GM18909 (cell line): Measurements from ENCODE around the gene CCDC120.

ENCODE experiments used
- ATAC-seq: cut with Tn5 transposase; IDR thresholded peaks from one replicate; pipeline ENCODE4 v1.9.1; 2021; ENCODE audit warnings: mild to moderate bottlenecking; ENCODE audit not compliant: unreplicated experiment, poor library complexity

Gene CCDC120

DNA sequence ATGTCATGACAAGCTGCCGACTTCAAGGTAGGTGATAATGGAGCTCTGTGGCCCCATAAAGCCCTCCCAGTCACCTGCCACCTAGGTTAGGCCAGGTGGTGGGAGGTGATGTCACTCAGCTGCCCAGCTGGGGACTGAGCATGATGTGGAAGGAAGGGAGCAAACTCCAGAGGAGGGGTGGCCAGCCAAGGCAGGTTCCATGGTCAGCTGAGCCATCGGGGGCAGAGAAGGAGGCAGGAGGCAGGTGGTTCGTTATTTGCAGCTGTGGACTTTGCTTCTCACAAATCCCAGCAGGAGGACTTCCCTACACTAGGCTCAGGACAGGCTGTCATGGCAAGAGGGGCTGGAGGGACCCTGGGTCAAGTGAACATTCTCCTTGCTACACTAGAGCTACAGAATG is 2.1 kb downstream of the CCDC120 start:
- no peak for ATAC-seq

DNA sequence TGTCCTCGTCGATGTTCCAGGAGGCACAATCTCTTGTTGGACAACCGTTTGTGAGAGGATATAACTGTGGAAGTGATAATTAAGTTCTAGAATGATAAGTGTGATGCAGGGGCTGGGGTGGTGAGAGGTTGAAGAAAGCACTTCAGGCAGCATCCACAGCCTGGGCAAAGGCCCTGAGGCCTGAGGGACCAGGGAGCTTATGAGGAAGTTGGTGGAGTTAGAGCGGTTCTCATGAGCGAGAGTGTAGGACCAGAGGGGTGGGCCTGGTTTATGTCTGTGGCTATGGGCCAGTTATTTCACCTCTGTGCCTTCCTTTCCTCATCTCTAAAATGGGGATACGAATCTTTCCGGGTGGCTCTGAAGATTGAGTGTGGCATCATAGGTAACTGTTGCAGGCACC is 2.7 kb downstream of the CCDC120 start:
- ATAC-seq = no peak

DNA sequence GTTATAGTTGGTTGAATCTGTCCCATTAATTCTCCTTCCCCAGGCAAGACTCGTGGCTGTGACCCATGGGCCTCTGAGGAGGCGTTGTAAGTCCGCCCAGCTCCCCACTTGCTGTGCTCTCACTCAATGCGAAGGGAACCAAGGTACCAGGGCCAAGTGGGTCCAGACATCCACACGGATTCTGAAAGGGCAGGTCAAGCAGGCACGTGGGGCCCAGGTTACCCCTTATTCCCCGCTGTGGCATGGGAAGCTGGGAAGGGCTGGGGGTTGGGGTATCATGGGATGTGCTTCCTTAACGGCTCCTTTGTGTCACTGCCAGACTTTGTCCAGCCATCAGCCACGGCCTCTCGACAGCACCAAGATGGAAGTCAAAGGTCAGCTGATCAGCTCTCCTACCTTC is 3.1 kb downstream of the CCDC120 start:
- no peak for ATAC-seq

DNA sequence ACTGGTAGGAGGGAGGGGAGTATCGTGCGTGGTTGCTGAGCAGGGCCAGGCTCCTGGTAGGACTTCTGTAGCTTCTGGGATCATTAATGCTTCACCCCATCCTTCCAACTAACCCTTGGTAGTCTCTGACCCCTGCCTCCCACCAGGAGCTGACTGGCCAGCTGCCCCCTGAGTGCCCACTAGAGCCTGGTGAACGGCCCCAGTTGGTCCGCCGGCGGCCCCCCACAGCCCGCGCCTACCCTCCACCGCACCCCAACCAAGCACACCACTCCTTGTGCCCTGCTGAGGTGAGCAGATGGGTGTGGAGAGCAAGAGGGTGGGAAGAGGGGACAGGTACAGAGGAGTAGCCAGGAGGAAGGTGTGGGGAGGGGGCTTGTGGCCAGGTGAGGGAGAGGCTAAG is 4.9 kb downstream of the CCDC120 start:
- ATAC-seq = no peak

DNA sequence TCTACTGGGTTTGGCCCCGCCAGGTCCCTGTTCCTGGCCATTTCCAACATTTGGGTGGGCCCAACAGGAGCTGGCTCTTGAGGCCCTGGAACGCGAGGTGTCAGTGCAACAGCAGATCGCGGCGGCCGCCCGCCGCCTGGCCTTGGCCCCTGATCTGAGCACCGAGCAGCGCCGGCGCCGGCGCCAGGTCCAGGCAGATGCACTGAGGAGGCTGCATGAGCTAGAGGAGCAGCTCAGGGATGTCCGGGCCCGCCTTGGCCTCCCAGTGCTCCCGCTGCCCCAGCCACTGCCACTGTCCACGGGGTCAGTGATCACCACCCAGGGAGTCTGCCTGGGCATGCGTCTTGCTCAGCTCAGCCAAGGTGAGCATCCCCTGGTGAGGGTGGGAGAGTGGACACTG is 5.5 kb downstream of the CCDC120 start:
- no peak for ATAC-seq

DNA sequence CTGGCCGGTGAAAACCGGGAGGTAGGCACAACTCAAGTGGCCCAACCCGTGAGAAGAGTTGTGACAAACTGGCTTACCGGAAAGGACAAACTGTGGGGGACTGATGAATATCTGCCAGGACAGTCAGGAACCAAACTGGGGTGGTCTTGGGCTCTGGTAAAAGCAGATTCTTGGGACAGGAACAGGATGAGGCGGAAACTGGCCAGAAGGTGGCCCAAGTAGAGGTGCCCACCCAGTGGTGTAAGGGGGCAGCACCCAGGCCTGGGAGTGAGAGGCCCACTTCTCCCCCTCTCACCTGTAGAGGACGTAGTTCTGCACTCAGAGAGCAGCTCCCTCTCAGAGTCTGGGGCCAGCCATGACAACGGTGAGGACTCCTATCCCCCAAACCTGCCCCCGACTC is 5.9 kb downstream of the CCDC120 start:
- no peak for ATAC-seq

DNA sequence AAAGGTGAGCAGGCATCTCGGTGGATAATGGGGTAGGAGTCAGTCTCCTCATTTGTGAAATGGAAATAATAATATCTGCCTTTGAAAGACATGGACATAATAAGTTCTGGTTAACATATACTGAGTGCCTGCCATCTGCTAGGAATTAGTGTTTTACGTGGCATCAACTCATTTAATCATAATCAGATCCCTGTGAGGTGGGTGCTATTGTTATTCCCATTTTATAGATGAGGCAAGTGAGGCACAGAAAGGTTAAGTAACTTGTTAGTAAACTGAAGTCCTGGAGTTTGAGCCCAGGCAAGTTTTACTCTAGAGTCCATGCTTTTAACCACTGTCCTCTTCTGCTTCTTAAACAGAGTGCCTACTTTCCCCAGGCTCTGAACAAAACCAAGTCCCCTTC is 7.5 kb downstream of the CCDC120 start:
- no peak for ATAC-seq

DNA sequence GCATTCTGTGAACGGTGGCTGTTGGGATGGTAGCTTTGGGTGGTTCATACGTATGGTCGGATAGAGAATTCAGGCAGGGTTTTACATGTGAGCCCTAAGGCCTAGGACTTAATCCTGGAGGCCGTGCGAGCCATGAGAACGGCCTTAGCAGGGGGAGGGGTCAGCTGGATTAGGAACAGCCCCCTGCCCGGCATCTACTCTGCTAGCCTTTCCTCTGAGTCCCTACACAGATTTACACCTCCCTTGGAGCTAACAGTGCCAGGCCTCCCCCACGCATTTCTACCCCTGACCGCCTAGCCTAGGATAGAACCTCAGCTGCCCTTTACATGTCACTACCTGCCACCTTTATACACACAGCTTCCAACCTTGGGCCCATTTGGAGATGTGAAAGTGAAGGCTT is 7.9 kb downstream of the CCDC120 start:
- ATAC-seq = no peak

DNA sequence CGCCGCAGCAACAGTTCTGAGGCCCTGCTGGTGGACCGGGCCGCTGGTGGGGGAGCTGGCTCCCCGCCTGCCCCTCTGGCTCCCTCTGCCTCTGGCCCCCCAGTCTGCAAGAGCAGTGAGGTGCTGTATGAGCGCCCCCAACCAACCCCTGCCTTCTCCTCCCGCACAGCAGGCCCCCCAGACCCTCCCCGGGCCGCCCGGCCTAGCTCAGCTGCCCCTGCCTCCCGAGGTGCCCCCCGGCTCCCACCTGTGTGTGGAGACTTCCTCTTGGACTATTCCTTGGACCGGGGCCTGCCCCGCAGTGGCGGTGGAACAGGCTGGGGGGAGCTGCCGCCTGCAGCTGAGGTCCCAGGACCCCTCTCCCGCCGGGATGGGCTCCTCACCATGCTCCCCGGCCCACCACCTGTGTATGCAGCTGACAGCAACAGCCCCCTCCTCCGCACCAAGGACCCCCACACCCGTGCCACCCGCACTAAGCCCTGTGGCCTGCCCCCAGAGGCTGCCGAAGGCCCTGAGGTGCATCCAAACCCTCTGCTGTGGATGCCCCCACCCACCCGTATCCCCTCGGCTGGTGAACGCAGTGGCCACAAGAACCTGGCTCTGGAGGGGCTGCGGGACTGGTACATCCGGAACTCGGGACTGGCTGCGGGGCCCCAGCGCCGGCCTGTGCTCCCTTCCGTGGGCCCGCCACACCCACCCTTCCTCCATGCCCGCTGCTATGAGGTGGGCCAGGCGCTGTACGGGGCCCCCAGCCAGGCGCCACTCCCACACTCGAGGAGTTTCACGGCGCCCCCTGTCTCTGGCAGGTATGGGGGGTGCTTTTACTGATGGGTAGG is 8.7 kb downstream of the CCDC120 start:
- no peak for ATAC-seq

DNA sequence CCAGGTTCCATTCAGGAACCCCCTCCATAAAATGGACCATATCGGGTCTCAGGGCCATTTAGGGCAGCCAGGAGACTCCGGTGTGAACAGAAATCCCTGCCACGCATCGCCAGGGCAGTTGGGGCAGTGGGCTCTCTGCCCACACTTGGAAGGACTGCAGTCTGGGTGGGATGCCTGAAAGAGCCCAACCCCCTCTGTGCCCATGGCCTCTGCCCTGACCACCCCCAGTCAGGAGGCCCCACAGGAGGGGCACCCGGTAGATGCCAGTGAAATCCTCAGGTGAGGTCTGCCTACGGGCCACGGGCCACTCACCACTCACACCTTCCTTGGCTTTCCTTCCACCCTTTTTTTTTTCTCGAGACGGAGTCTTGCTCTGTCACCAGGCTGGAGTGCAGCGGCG is 10.2 kb downstream of the CCDC120 start:
- no peak for ATAC-seq

DNA sequence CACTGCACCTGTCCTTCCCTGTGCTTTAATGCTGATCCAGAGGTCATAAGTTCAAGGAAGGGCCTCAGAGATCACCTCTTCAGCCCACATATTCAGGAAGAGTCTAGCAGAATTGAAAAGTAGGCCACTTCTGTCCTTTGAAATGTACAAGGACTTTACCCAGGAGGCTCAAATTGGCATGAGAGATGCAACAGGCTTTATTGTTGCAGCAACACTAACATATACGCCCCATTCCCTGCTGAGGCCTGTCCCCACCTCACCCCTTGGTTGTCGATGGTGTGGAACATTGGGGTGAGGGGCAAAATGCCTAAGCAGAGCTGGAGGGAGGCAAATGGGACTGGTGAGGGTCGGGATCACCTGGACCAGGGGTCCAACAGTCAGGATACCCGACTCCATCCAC is 12.2 kb downstream of the CCDC120 start:
- no peak for ATAC-seq

DNA sequence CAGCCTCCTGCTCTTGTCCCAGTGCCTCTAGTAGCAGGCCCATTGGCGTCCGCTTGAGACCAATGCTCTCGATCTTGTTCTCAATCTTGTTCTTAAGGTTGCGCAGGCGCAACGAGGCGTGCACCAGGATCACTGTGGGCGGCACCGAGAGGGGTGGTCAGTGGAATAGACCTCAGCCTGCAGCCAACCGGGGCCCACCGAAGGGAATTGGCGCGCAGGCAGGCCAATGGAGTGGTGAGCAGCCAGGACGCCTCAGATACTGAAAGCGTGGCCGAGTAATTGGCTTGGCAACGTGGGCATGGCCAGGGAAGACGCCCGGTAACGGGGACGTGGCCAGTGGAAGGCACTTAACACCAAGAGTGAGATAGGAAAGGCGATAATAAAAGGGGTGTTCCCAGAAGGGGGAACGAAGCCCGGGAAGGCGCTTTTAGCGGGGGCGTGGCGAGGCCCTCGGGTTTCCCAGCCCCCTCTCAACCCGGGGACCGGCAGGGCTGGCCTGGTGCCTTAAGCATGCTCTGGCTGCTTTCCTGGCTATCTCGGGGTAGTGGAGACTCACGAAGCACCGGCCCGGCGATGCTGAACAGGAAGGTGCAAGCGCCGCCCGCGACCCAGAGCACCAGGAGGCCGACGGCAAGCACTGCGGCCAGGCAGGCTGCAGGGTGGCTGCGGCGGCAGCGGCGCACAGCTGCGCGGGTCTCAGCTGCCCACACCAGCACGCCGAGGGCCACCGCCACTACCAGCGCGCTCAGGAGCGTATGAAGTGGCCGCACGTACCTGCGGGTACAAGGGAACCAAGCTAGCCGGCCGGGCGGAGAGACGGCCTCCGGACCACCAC is 13.3 kb downstream of the CCDC120 start:
- ATAC-seq = no peak

DNA sequence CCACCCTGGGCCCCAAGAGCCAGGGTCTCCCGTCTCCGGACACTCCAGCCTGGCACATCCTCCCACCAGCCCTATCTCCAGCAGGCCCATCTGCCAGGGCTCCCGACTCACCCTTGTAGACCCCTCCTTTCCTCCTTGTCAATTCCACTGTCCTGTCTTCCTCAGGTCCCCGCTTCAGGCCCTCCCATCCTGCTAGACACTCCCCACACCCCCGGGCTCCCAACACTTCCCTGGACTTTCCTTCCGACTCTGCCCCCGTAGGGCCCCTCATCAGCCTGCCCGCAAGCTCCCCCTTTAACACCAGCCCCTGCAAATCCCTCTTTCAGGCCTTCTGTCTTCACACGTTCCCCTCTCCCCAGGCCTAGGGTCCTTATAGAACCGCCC is 13.9 kb downstream of the CCDC120 start:
- no peak for ATAC-seq

DNA sequence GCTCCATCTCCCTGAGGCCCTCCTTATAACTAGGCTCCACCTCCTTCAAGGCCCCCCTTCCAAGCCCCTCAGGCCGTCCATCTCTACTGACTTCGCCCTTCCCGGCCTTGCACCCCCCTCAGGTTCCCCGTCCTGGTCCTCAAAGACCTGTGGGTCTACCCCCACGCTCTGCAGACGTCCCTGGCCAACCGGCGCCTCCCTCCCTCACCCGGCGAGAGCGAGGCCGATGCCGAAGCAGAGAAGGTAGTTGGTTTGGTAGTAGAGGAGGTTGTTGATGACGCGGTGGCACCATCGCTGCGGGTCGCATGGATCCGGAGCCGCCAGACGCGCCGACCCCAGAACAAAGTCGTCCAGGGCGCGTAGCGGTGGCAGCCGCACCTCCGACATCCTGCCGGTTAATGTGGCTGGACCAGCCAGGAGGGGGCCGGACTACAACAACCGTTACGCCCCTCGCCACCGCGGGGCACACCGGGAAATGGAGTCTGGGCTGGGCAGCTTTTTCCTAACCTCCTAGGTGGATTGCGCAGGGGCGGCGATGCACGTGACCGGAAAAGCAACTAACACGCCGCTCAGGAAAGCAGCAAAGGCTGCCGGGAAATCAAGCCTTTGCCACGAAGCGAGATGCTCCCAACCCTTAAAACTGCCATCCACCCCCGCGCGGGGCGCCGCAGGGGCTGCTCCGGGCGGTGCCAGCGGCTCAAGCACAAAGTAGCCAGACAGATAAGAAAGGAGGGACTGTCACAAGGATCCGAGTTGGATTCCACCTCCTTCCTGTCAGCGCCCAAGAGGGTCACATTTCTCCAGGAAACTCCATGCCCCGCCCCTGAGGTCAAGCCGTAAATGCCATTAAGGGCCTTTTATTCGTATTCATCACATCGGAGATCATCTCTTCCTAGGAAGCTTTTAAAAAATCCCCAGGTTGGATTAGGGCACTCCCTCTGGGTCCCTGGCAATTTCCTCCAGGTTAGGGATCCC is 15.1 kb downstream of the CCDC120 start, which contains the start of gene PRAF2:
PRAF2 (minus strand) TSS at position 402 of the 975 bp plus-strand sequence; CDS start at position 387, 15 bp downstream.
- ATAC-seq = peak; percentile 87

DNA sequence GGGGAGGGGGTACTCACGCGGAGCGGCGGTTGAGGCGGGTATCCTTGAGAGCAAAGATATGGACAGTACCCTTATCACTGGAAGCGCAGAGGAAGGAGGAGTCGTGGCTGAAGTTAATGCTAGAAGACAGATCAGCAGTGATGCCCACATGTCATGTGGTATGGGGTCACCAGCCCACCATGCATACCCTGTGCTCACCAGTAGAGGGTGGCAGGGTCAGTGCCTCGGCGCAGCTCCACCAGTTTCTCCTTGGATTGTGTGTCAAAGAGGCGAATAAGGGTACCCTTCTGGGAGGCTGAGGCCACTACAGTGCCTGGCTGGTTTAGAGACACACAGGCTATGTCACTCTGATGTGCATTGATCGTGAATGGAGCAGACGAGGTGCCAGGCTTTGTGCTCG is 16.5 kb downstream of the CCDC120 start:
- ATAC-seq = no peak

DNA sequence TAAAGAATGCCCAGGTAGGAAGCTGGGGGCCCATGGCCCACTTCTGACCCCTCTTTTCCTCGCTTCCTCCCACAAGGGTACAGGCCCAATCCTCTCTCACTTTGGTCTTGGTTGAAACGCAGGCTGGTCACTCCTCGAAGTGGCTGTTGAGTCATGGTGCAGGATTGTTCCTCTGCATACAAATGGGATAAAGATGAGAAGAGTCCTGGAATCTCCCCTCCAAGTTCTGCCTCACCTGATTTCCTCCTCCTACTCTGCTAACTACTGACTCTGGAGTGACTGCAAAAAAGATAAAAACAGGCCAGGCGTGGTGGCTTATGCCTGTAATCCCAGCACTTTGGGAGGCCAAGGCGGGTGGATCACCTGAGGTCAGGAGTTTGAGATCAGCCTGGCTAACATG is 19.1 kb downstream of the CCDC120 start:
- no peak for ATAC-seq

DNA sequence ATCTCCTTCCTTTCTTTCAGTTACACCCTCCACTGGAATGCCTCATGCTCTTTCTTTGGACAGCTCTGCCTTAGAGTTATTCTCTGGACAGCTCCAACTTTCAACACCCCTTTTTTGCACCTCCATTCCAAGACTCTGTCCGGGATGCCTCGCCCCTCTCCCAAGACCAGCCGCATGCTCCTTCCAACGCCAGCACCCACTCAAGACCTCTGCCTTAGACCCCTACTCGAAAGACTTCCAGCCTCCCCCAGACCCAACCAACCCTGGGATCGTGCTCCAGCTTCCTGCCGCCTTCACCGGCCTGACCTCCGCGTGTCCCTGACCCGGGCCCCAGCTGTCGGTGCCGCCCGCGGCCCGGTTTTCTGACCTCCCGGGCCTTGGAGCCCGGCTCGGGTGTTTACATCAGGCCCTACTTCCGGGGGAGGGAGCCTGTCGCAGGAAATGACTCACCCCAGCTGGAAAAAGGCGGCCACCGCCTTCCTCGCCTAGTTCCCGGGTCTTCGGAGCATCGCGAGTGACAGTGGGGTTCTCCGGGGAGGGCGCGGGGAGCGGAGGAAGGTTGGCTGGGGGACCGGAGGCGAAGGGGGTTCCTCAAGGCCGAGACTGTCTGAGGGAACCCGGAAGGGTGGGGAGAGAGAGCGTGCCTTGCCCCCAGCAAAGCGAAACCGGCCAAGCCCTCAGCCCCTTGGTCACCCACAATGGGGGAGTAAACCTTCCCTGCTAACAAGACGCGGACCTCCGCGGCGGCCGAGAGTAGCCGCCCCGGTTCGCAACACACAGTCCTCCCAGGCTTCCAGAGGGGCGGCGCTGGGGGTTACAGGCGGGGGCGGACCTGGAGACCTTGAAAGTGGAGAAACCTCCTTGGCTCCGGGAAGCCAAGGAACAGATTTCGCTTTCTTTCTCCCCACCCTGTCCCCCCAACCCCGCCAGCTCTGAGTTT is 21.0 kb downstream of the CCDC120 start, which contains the start of gene WDR45:
WDR45 (minus strand) TSS at position 399 of the 940 bp plus-strand sequence. CDS start 1,792 bp downstream, outside the sequence.
- ATAC-seq = peak; percentile 65

DNA sequence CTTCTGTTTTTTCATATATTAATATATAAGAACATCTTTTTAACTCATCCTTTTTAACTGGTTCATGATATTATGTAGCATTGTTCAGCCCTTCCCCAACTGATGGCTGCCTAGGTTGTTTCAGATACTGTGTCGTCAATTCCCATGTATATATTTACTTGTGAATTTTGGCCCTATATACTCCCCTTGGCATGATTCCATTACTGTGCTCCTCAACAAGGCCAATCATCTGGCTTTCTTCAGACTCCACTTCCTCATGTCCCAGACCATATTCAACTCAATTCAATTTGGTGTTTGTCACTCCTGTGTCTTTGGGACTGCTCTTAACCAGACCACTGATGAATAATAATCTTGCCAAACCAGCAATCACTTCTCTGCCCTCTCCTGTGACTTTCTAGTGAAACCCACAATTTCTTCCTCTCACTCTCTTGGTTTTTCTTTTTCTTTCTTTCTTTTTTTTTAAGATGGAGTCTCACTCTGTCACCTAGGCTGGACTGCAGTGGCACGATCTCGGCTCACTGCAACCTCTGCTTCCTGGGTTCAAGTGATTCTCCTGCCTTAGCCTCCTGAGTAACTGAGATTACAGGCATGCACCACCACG is 23.6 kb downstream of the CCDC120 start:
- ATAC-seq = no peak

DNA sequence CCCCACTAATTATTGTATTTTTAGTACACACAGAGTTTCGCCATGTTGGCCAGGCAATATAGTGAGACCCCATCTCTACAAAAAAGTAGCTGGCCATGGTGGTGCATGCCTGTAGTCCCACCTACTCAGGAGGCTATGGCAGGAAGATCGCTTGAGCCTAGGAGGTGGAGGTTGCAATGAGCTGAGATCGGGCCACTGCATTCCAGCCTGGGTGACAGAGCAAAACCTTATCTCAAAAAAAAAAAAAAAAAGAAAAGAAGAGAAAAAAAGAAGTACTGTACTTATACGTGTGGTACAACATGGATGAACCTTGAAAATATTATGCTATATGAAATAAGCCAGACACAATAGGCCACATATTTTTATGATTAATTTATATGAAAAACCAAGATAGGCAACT is 30.8 kb downstream of the CCDC120 start:
- ATAC-seq = no peak
